Thymus (tissue), 11 donors: ENCODE measurements around the gene PRKCZ. TPM values are rescaled to one million over a fixed set of nuclear protein-coding genes. Genes with fewer than 3 reads are reported as not detected.

ENCODE experiments used
- DNase-seq, 9 donors: peaks; one replicate each; pipeline ENCODE4 v3.0.0-alpha.2; 2013; ENCODE audit warnings: low spot score in 9 of 9, low read depth in 6 of 9, missing footprints in 1 of 9
- H3K27ac ChIP-seq, 2 donors: one replicate each; pipeline ENCODE4 v1.5.1; 2013; ENCODE audit warnings: control low read depth in 1 of 2, low read depth in 1 of 2, low read length in 1 of 2, mild to moderate bottlenecking in 1 of 2, moderate library complexity in 1 of 2
- H3K27me3 ChIP-seq, 2 donors: one replicate each; pipeline ENCODE4 v1.5.1; 2013; ENCODE audit warnings: low read length in 1 of 2; ENCODE audit not compliant: control insufficient read depth in 2 of 2, insufficient read depth in 1 of 2
- H3K36me3 ChIP-seq, 2 donors: one replicate each; pipeline ENCODE4 v1.5.1; 2013; ENCODE audit warnings: low read length in 1 of 2, mild to moderate bottlenecking in 1 of 2, moderate library complexity in 1 of 2; ENCODE audit not compliant: control insufficient read depth in 2 of 2, insufficient read depth in 2 of 2
- H3K4me1 ChIP-seq, 2 donors: one replicate each; pipeline ENCODE4 v1.5.1; 2013; ENCODE audit warnings: low read length in 2 of 2; ENCODE audit not compliant: control insufficient read depth in 2 of 2, insufficient read depth in 2 of 2
- H3K4me3 ChIP-seq, 2 donors: one replicate each; pipeline ENCODE4 v1.5.1; 2013; ENCODE audit warnings: low read length in 2 of 2, control low read depth in 1 of 2, mild to moderate bottlenecking in 1 of 2
- H3K9me3 ChIP-seq, 2 donors: one replicate each; pipeline ENCODE4 v1.5.1; 2013; ENCODE audit warnings: low read length in 1 of 2, mild to moderate bottlenecking in 1 of 2; ENCODE audit not compliant: control insufficient read depth in 2 of 2, insufficient read depth in 1 of 2
- WGBS: extraction: QIAGEN DNeasy Blood & Tissue Kit; methylation state at CpG from one replicate; pipeline ENCODE4 v1.1.7; 2013; 5-methylcytosine and 5-hydroxymethylcytosine counted together
- polyA plus RNA-seq: library from polyadenylated mRNA; stranded (reverse); fragments of 200-250 nt; gene quantifications from one replicate; pipeline ENCODE4 v1.2.3, GENCODE V29; 2013
- total RNA-seq: library from RNA; stranded (reverse); fragments of 120-200 nt; gene quantifications from one replicate; pipeline ENCODE4 v1.2.4, GENCODE V29; 2013
- donor health status: healthy.

The PRKCZ gene
- total and polyA plus RNA-seq, 2 donors = 7.6 to 30.6 TPM

GRCh38 chr1:2166254-2166653 lies 116.0 kb downstream of the PRKCZ start:
- WGBS = 86% methylated on average over 14 of the region's 14 CpGs
- Histone ChIP-seq H3K9me3 (peaks cover 0 to 15% of the 10 kb centered on the region in 2 donors), H3K4me3 (no peak overlapping the region), H3K4me1 (peaks cover 0 to 16% of the 10 kb centered on the region in 2 donors), H3K27me3 (no peaks in the 10 kb centered on the region), H3K36me3 (no peaks in the 10 kb centered on the region), H3K27ac (no peak overlapping the region)
- no peak for DNase-seq

GRCh38 chr1:2166695-2167094 lies 116.5 kb downstream of the PRKCZ start:
- H3K9me3 ChIP-seq = peaks cover 0 to 15% of the 10 kb centered on the region in 2 donors
- H3K4me1 ChIP-seq = peaks cover 0 to 12% of the 10 kb centered on the region in 2 donors
- 97% methylated on average over 10 of the region's 10 CpGs for WGBS
- H3K4me3 ChIP-seq = no peak overlapping the region
- H3K27ac ChIP-seq = no peak overlapping the region
- H3K36me3 ChIP-seq = no peaks in the 10 kb centered on the region
- no peaks in the 10 kb centered on the region for H3K27me3 ChIP-seq
- no peak for DNase-seq

GRCh38 chr1:2168090-2168489 lies 117.9 kb downstream of the PRKCZ start:
- H3K4me3 ChIP-seq = no peak overlapping the region
- no peak for DNase-seq
- H3K27me3 ChIP-seq = no peaks in the 10 kb centered on the region
- H3K9me3 ChIP-seq = peaks cover 0 to 13% of the 10 kb centered on the region in 2 donors
- WGBS = 96% methylated on average over 13 of the region's 13 CpGs
- H3K27ac ChIP-seq = no peak overlapping the region
- H3K4me1 ChIP-seq = peaks cover 0 to 1% of the 10 kb centered on the region in 2 donors
- no peaks in the 10 kb centered on the region for H3K36me3 ChIP-seq

- Histone ChIP-seq H3K27me3 (no peaks in the 10 kb centered on the region), H3K4me3 (no peak overlapping the region), H3K36me3 (peaks cover 0 to 1% of the 10 kb centered on the region in 2 donors), H3K4me1 (no peaks in the 10 kb centered on the region), H3K27ac (no peak overlapping the region), H3K9me3 (peaks cover 0 to 9% of the 10 kb centered on the region in 2 donors)
- WGBS = 95% methylated on average over 12 of the region's 12 CpGs
- no peak for DNase-seq
Observed at GRCh38 chr1:2168535-2168934, 118.3 kb downstream of the PRKCZ start.

GRCh38 chr1:2169200-2169836 lies 119.1 kb downstream of the PRKCZ start:
- WGBS = 98% methylated on average over 43 of the region's 43 CpGs
- H3K4me1 ChIP-seq = peaks cover 0 to 3% of the 10 kb centered on the region in 2 donors
- no peak for DNase-seq
- peaks cover 0 to under 1% of the 10 kb centered on the region in 2 donors for H3K27me3 ChIP-seq
- no peak overlapping the region for H3K27ac ChIP-seq
- H3K9me3 ChIP-seq = peaks cover 0 to 1% of the 10 kb centered on the region in 2 donors
- no peak overlapping the region for H3K4me3 ChIP-seq
- H3K36me3 ChIP-seq = peaks cover 0 to 4% of the 10 kb centered on the region in 2 donors

- WGBS = 87% methylated on average over 11 of the region's 11 CpGs
- Histone ChIP-seq H3K4me3 (no peak overlapping the region), H3K9me3 (no peaks in the 10 kb centered on the region), H3K27ac (no peak overlapping the region), H3K36me3 (peaks cover 0 to 4% of the 10 kb centered on the region in 2 donors), H3K27me3 (peaks cover 0 to 8% of the 10 kb centered on the region in 2 donors), H3K4me1 (peaks cover 0 to 8% of the 10 kb centered on the region in 2 donors)
- DNase-seq = no peak
Observed at GRCh38 chr1:2170211-2170610, 120.0 kb downstream of the PRKCZ start.

GRCh38 chr1:2172012-2172411 lies 121.8 kb downstream of the PRKCZ start:
- peaks cover 0 to 10% of the 10 kb centered on the region in 2 donors for H3K27me3 ChIP-seq
- WGBS = 98% methylated on average over 26 of the region's 26 CpGs
- H3K27ac ChIP-seq = no peak overlapping the region
- DNase-seq = no peak
- H3K4me3 ChIP-seq = no peak overlapping the region
- H3K9me3 ChIP-seq = no peaks in the 10 kb centered on the region
- H3K36me3 ChIP-seq = peaks cover 0 to 4% of the 10 kb centered on the region in 2 donors
- H3K4me1 ChIP-seq = peaks cover 0 to 8% of the 10 kb centered on the region in 2 donors

- Histone ChIP-seq H3K4me1 (peaks cover 0 to 8% of the 10 kb centered on the region in 2 donors), H3K9me3 (no peaks in the 10 kb centered on the region), H3K27me3 (peaks cover 0 to 10% of the 10 kb centered on the region in 2 donors), H3K27ac (no peak overlapping the region), H3K4me3 (no peak overlapping the region), H3K36me3 (peaks cover 0 to 5% of the 10 kb centered on the region in 2 donors)
- DNase-seq = no peak
- 97% methylated on average over 33 of the region's 33 CpGs for WGBS
Observed at GRCh38 chr1:2172551-2173146, 122.4 kb downstream of the PRKCZ start.

GRCh38 chr1:2173546-2174347 lies 123.5 kb downstream of the PRKCZ start:
- Histone ChIP-seq H3K9me3 (no peaks in the 10 kb centered on the region), H3K27me3 (peaks cover 0 to 10% of the 10 kb centered on the region in 2 donors), H3K27ac (no peak overlapping the region), H3K36me3 (peaks cover 0 to 10% of the 10 kb centered on the region in 2 donors), H3K4me3 (no peak overlapping the region), H3K4me1 (peaks cover 0 to 8% of the 10 kb centered on the region in 2 donors)
- no peak for DNase-seq
- WGBS = 89% methylated on average over 37 of the region's 37 CpGs
